GM19328 (cell line): Measurements from ENCODE around the gene RIC8B.

Experiments used
- ATAC-seq: cut with Tn5 transposase; IDR thresholded peaks from one replicate; pipeline ENCODE4 v1.9.1; 2021; ENCODE audit warnings: mild to moderate bottlenecking, moderate library complexity; ENCODE audit not compliant: unreplicated experiment

RIC8B gene

GRCh38 chr12:106866426-106867080, 92.1 kb downstream of the RIC8B start:
- no peak for ATAC-seq

- ATAC-seq, result no peak
Observed at GRCh38 chr12:106867651-106868050, 93.2 kb downstream of the RIC8B start.

GRCh38 chr12:106868982-106869700, 94.7 kb downstream of the RIC8B start:
- no peak for ATAC-seq

- no peak for ATAC-seq
Observed at GRCh38 chr12:106870116-106870515, 95.6 kb downstream of the RIC8B start.

GRCh38 chr12:106871477-106871876, 97.0 kb downstream of the RIC8B start:
- ATAC-seq, result no peak

- no peak for ATAC-seq
Observed at GRCh38 chr12:106873983-106874382, 99.5 kb downstream of the RIC8B start.

GRCh38 chr12:106878804-106879203, 104.3 kb downstream of the RIC8B start:
- ATAC-seq, result no peak

GRCh38 chr12:106879612-106880011, 105.1 kb downstream of the RIC8B start:
- no peak for ATAC-seq

- ATAC-seq, result no peak
Observed at GRCh38 chr12:106883426-106883825, 108.9 kb downstream of the RIC8B start.

GRCh38 chr12:106885026-106885425, 110.5 kb downstream of the RIC8B start:
- no peak for ATAC-seq

GRCh38 chr12:106885541-106886249, 111.2 kb downstream of the RIC8B start:
- ATAC-seq, result no peak

- ATAC-seq, result no peak
Observed at GRCh38 chr12:106886932-106887331, 112.5 kb downstream of the RIC8B start.

GRCh38 chr12:106888348-106888970, 114.0 kb downstream of the RIC8B start:
- ATAC-seq, result no peak

- no peak for ATAC-seq
Observed at GRCh38 chr12:106889326-106889725, 114.8 kb downstream of the RIC8B start.

GRCh38 chr12:106889950-106890626, 115.6 kb downstream of the RIC8B start:
- ATAC-seq, result no peak

GRCh38 chr12:106892075-106892474, 117.6 kb downstream of the RIC8B start:
- no peak for ATAC-seq

GRCh38 chr12:106893451-106893850, 119.0 kb downstream of the RIC8B start:
- no peak for ATAC-seq

GRCh38 chr12:106894774-106895173, 120.3 kb downstream of the RIC8B start:
- no peak for ATAC-seq

GRCh38 chr12:106896603-106897002, 122.1 kb downstream of the RIC8B start:
- no peak for ATAC-seq

GRCh38 chr12:106897082-106897481, 122.6 kb downstream of the RIC8B start:
- no peak for ATAC-seq
